Astrocyte (in vitro differentiated cells and primary cell): ENCODE measurements around the gene SERPINB1.

Experiments used
- EZH2 ChIP-seq: IDR thresholded peaks from 2 replicates; pipeline ENCODE4 v1.6.1; 2012; ENCODE audit warnings: mild to moderate bottlenecking, low read length, inconsistent platforms; ENCODE audit not compliant: insufficient read depth
- TF ChIP-seq, protein P1 (sequence below): IDR thresholded peaks from 2 replicates; pipeline ENCODE4 v1.5.1; 2011; ENCODE audit warnings: low read depth, mild to moderate bottlenecking, inconsistent platforms, low read length, moderate library complexity; ENCODE audit not compliant: insufficient read depth

DNA sequence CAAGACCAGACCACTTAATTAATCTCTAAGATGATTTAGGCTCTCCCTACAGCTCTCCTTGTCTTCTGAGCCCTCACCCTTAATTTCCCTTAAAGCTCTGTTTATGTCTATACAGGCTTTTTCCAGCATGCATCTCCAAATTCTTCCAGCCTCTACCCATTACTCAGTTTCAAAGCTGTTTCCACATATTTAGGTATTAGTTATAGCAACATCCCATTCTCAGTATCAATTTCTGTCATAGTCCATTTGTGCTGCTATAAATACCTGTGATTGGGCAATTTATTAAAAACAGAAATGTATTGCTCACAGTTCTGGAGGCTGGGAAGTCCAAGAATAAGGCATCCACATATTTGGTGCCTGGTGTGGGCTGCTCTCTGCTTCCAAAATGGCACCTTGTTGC lies 2.3 kb upstream of the SERPINB1 start:
- TF ChIP-seq, protein P1, sequence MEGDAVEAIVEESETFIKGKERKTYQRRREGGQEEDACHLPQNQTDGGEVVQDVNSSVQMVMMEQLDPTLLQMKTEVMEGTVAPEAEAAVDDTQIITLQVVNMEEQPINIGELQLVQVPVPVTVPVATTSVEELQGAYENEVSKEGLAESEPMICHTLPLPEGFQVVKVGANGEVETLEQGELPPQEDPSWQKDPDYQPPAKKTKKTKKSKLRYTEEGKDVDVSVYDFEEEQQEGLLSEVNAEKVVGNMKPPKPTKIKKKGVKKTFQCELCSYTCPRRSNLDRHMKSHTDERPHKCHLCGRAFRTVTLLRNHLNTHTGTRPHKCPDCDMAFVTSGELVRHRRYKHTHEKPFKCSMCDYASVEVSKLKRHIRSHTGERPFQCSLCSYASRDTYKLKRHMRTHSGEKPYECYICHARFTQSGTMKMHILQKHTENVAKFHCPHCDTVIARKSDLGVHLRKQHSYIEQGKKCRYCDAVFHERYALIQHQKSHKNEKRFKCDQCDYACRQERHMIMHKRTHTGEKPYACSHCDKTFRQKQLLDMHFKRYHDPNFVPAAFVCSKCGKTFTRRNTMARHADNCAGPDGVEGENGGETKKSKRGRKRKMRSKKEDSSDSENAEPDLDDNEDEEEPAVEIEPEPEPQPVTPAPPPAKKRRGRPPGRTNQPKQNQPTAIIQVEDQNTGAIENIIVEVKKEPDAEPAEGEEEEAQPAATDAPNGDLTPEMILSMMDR, result no peak
- no peak for TF ChIP-seq EZH2
